Spleen (tissue), 7 donors: ENCODE measurements around the gene POU6F2.

Experiments
- POLR2A ChIP-seq, 3 donors: fragments of 450-650 bp; IDR thresholded peaks; one replicate each; pipeline ENCODE4 v1.5.1; 2017; ENCODE audit warnings: antibody characterized with exemption in 3 of 3, mild to moderate bottlenecking in 1 of 3
- TF ChIP-seq, protein P1 (sequence below), 11 experiments: fragments of 200-600 bp in 7 of 11; fragments of 450-650 bp in 4 of 11; sonication (generic) in 4 of 11; IDR thresholded peaks in 8 of 11; conservative IDR thresholded peaks in 3 of 11; 1 replicate in 7 of 11; 2 replicates in 4 of 11; pipeline versions ENCODE4 v1.4.0 to v1.8.0; 2016 to 2021; ENCODE audit warnings: antibody characterized with exemption in 11 of 11, inconsistent platforms in 4 of 11, mild to moderate bottlenecking in 1 of 11
- donor health status: DM: no; HTN: no; CAD: no; lungs with moderate emphysema.
- donor health status: DM: no; HTN: no; CAD: no.
- donor health status: DM: no; HTN: no; CAD: no.

DNA sequence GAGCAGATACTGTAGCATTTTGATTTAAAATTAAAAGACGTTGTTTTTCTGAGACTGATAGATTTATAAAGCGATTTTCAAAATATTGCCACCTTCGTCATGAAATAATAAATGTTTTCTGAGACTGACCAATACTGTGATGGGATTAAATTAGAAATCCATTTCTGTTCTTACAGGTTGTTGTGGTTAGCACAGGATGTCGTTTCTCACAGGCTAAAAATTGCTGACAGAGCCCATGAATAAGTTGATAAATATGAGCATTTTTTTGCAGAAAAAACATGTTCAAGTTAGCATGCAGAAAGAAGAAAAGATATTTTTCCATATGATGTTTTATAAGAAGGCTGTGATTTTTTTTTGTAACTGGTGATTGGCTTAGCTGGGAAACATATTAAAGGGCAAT lies 66.8 kb downstream of the POU6F2 start:
- TF ChIP-seq, protein P1, sequence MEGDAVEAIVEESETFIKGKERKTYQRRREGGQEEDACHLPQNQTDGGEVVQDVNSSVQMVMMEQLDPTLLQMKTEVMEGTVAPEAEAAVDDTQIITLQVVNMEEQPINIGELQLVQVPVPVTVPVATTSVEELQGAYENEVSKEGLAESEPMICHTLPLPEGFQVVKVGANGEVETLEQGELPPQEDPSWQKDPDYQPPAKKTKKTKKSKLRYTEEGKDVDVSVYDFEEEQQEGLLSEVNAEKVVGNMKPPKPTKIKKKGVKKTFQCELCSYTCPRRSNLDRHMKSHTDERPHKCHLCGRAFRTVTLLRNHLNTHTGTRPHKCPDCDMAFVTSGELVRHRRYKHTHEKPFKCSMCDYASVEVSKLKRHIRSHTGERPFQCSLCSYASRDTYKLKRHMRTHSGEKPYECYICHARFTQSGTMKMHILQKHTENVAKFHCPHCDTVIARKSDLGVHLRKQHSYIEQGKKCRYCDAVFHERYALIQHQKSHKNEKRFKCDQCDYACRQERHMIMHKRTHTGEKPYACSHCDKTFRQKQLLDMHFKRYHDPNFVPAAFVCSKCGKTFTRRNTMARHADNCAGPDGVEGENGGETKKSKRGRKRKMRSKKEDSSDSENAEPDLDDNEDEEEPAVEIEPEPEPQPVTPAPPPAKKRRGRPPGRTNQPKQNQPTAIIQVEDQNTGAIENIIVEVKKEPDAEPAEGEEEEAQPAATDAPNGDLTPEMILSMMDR (IDR thresholded peaks at IDR 0.05 in 8 of 11, conservative IDR thresholded peaks at IDR 0.05 in 3 of 11), result no peak
- TF ChIP-seq POLR2A (IDR thresholded peaks at IDR 0.05), result no peak
